Measurements from ENCODE around the gene CNTNAP2. TPM values are rescaled to one million over a fixed set of nuclear protein-coding genes. Genes with fewer than 3 reads are reported as not detected.

Gene CNTNAP2
- total and polyA plus RNA-seq, 9 of the 15 experiments (the other 6 are each of a cell fraction or from before 2014, with no cell fraction given), result 0.04 to 0.62 (median 0.09) TPM; not detected in 4

- H3K36me3 ChIP-seq (ENCODE audit: control insufficient read depth, insufficient read depth, low read length), result no peaks in the 10 kb centered on the region
- in situ Hi-C loops (cut with MboI) (no loop called here), intact Hi-C loops (cut with micrococcal nuclease) (no loop called here)
- BruUV-seq (replicated peaks), result no TSS peak
- H3K4me1 ChIP-seq (replicated peaks in 1 of 2; ENCODE audit: control insufficient read depth in 2 of 2, insufficient read depth in 2 of 2, low read length in 2 of 2), result no peaks in the 10 kb centered on the region
- H3K9me3 ChIP-seq (replicated peaks; ENCODE audit: control insufficient read depth, insufficient read depth, low read depth, low read length), result no peaks in the 10 kb centered on the region
- H2AFZ ChIP-seq (ENCODE audit: low read depth, low read length), result no peak overlapping the region
- no peak for DNase-seq (ENCODE audit: extremely low read depth in 1 of 4, low spot score in 3 of 4)
- CTCF ChIA-PET (ENCODE audit: low intra/inter-chr PET ratio), result no interaction called here
- H3K27ac ChIP-seq (ENCODE audit: extremely low read depth, low read depth, low read length), result no peak overlapping the region
- no peaks in the 10 kb centered on the region for H3K9me1 ChIP-seq (ENCODE audit: control insufficient read depth, insufficient read depth, low read length)
- no peaks in the 10 kb centered on the region for H3K27me3 ChIP-seq (ENCODE audit: control insufficient read depth in 2 of 2, insufficient read depth in 2 of 2, low read length in 2 of 2)
- no peak for FAIRE-seq
- H3K9ac ChIP-seq (ENCODE audit: insufficient read depth in 1 of 2, low read depth in 2 of 2, low read length in 2 of 2), result no peak overlapping the region
- ATAC-seq, result no peak
- H3K79me2 ChIP-seq (ENCODE audit: control insufficient read depth, insufficient read depth, low read length), result no peaks in the 10 kb centered on the region
- POLR2A ChIA-PET, result no interaction called here
- no peaks in the 10 kb centered on the region for H4K20me1 ChIP-seq (replicated peaks; ENCODE audit: control insufficient read depth, insufficient read depth, low read length)
- H3K4me3 ChIP-seq, result no peak overlapping the region
- H3K4me2 ChIP-seq (ENCODE audit: insufficient read depth, low read length), result no peak overlapping the region
- TF ChIP-seq ZNF175 (CRISPR knock-in tag; IDR thresholded peaks at IDR 0.05; ENCODE audit: low read depth) (no peak), RBFOX2 (IDR thresholded peaks at IDR 0.05; ENCODE audit: low read depth, low read length) (no peak), KLF1 (tag; IDR thresholded peaks at IDR 0.05) (no peak), ZNF277 (CRISPR knock-in tag; IDR thresholded peaks at IDR 0.05; ENCODE audit: borderline replicate concordance) (no peak), ZBTB11 (CRISPR knock-in tag; IDR thresholded peaks at IDR 0.05) (no peak), SFPQ (IDR thresholded peaks at IDR 0.05; ENCODE audit: low read depth, low read length) (no peak), ATF4 (CRISPR knock-in tag; IDR thresholded peaks at IDR 0.05) (no peak), ZNF644 (tag; IDR thresholded peaks at IDR 0.05; ENCODE audit: low read depth) (no peak), GATA2 (CRISPR knock-in tag; IDR thresholded peaks at IDR 0.05) (no peak), ZNF184 (CRISPR knock-in tag; IDR thresholded peaks at IDR 0.05) (no peak)
Measured at GRCh38 chr7:148180075-148180474, 2063.5 kb downstream of the CNTNAP2 start.
